ENCODE measurements around the gene PRPF6. TPM values are rescaled to one million over a fixed set of nuclear protein-coding genes. Genes with fewer than 3 reads are reported as not detected.

PRPF6 gene
- total and polyA plus RNA-seq, 2 of the 13 experiments (the other 11 are each of a cell fraction or from before 2014, with no cell fraction given) = 63.7 to 101 TPM

DNA sequence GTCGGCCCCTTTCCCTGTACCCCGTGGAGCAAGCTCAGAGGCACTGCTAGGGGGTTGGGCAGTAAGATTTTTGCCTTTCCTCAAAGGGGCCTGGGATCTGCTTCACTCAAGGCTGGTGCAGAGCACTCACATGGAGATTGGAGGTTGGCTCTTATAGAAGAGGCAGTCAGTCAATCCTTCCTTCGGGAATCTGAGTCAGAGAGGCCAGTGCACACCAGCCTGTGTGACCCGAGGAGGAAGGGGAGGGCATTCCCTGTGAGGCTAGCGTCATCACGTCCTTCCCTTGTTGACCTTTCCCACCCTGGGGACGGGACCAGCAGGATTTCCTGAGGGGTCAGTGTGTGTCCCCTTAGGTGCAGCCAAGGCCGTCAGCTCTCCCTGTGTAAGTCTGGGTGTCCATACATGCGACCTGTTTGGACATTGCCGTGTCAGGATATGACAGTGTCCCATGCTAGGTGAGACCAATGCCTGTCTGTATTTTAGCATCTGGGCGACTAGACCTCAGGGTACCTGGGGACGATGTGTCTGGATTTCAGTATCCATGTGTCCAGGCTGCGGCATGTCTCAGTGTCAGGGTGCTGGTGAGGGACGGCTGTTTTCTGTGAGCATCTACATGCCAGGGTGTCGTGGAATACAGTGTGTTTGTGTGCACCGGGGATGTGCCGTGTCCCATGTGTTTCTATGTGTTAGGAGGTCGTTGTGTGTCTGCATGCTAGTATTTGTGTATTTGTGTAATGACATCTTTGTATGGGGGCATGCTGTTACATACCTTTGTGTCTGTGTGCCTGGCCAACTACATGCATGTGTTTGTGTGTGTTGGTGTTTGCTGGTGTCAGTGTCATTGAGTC is 8.4 kb upstream of the PRPF6 start (continued):
- TF ChIP-seq GABPA (IDR thresholded peaks at IDR 0.05; ENCODE audit: low read depth, low read length) (no peak), GABPA (CRISPR knock-in tag; IDR thresholded peaks at IDR 0.05; ENCODE audit: low read depth) (peak; percentile 62), CENPX (CRISPR knock-in tag; IDR thresholded peaks at IDR 0.05) (no peak), ZNF709 (CRISPR knock-in tag; IDR thresholded peaks at IDR 0.05) (no peak), ZNF251 (CRISPR knock-in tag; IDR thresholded peaks at IDR 0.05) (no peak), JUND (CRISPR knock-in tag; IDR thresholded peaks at IDR 0.05) (peak; percentile 56; the same call in 1 of the 2 replicates), FOXA1 (IDR thresholded peaks at IDR 0.05) (no peak; the same call in 1 of the 2 replicates), FOXA1 (CRISPR knock-in tag; IDR thresholded peaks at IDR 0.05) (peak; percentile 91), ZNF354B (CRISPR knock-in tag; IDR thresholded peaks at IDR 0.05) (no peak), ZMAT3 (CRISPR knock-in tag; conservative IDR thresholded peaks at IDR 0.05) (peak; percentile 26; the same call in 1 of the 2 replicates), FOXA3 (CRISPR knock-in tag; IDR thresholded peaks at IDR 0.05) (peak; percentile 82), SMC3 (IDR thresholded peaks at IDR 0.05; ENCODE audit: low read length) (no peak)
- TF ChIP-seq, protein P1, sequence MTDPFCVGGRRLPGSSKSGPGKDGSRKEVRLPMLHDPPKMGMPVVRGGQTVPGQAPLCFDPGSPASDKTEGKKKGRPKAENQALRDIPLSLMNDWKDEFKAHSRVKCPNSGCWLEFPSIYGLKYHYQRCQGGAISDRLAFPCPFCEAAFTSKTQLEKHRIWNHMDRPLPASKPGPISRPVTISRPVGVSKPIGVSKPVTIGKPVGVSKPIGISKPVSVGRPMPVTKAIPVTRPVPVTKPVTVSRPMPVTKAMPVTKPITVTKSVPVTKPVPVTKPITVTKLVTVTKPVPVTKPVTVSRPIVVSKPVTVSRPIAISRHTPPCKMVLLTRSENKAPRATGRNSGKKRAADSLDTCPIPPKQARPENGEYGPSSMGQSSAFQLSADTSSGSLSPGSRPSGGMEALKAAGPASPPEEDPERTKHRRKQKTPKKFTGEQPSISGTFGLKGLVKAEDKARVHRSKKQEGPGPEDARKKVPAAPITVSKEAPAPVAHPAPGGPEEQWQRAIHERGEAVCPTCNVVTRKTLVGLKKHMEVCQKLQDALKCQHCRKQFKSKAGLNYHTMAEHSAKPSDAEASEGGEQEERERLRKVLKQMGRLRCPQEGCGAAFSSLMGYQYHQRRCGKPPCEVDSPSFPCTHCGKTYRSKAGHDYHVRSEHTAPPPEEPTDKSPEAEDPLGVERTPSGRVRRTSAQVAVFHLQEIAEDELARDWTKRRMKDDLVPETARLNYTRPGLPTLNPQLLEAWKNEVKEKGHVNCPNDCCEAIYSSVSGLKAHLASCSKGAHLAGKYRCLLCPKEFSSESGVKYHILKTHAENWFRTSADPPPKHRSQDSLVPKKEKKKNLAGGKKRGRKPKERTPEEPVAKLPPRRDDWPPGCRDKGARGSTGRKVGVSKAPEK (CRISPR knock-in tag; IDR thresholded peaks at IDR 0.05; ENCODE audit: borderline replicate concordance) = peak; percentile 20; the same call in 1 of the 2 replicates
- TF ChIP-seq, protein P2, sequence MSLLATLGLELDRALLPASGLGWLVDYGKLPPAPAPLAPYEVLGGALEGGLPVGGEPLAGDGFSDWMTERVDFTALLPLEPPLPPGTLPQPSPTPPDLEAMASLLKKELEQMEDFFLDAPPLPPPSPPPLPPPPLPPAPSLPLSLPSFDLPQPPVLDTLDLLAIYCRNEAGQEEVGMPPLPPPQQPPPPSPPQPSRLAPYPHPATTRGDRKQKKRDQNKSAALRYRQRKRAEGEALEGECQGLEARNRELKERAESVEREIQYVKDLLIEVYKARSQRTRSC (CRISPR knock-in tag; IDR thresholded peaks at IDR 0.05; ENCODE audit: low read depth) = no peak
- TF ChIP-seq, protein P3, sequence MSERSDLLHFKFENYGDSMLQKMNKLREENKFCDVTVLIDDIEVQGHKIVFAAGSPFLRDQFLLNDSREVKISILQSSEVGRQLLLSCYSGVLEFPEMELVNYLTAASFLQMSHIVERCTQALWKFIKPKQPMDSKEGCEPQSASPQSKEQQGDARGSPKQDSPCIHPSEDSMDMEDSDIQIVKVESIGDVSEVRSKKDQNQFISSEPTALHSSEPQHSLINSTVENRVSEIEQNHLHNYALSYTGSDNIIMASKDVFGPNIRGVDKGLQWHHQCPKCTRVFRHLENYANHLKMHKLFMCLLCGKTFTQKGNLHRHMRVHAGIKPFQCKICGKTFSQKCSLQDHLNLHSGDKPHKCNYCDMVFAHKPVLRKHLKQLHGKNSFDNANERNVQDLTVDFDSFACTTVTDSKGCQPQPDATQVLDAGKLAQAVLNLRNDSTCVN (CRISPR knock-in tag; IDR thresholded peaks at IDR 0.05; ENCODE audit: borderline replicate concordance) = peak; percentile 33; the same call in 1 of the 2 replicates
- TF ChIP-seq, protein P4, sequence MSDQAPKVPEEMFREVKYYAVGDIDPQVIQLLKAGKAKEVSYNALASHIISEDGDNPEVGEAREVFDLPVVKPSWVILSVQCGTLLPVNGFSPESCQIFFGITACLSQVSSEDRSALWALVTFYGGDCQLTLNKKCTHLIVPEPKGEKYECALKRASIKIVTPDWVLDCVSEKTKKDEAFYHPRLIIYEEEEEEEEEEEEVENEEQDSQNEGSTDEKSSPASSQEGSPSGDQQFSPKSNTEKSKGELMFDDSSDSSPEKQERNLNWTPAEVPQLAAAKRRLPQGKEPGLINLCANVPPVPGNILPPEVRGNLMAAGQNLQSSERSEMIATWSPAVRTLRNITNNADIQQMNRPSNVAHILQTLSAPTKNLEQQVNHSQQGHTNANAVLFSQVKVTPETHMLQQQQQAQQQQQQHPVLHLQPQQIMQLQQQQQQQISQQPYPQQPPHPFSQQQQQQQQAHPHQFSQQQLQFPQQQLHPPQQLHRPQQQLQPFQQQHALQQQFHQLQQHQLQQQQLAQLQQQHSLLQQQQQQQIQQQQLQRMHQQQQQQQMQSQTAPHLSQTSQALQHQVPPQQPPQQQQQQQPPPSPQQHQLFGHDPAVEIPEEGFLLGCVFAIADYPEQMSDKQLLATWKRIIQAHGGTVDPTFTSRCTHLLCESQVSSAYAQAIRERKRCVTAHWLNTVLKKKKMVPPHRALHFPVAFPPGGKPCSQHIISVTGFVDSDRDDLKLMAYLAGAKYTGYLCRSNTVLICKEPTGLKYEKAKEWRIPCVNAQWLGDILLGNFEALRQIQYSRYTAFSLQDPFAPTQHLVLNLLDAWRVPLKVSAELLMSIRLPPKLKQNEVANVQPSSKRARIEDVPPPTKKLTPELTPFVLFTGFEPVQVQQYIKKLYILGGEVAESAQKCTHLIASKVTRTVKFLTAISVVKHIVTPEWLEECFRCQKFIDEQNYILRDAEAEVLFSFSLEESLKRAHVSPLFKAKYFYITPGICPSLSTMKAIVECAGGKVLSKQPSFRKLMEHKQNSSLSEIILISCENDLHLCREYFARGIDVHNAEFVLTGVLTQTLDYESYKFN (CRISPR knock-in tag; conservative IDR thresholded peaks at IDR 0.05) = peak; percentile 32; the same call in 1 of the 2 replicates
- TF ChIP-seq, protein P5, sequence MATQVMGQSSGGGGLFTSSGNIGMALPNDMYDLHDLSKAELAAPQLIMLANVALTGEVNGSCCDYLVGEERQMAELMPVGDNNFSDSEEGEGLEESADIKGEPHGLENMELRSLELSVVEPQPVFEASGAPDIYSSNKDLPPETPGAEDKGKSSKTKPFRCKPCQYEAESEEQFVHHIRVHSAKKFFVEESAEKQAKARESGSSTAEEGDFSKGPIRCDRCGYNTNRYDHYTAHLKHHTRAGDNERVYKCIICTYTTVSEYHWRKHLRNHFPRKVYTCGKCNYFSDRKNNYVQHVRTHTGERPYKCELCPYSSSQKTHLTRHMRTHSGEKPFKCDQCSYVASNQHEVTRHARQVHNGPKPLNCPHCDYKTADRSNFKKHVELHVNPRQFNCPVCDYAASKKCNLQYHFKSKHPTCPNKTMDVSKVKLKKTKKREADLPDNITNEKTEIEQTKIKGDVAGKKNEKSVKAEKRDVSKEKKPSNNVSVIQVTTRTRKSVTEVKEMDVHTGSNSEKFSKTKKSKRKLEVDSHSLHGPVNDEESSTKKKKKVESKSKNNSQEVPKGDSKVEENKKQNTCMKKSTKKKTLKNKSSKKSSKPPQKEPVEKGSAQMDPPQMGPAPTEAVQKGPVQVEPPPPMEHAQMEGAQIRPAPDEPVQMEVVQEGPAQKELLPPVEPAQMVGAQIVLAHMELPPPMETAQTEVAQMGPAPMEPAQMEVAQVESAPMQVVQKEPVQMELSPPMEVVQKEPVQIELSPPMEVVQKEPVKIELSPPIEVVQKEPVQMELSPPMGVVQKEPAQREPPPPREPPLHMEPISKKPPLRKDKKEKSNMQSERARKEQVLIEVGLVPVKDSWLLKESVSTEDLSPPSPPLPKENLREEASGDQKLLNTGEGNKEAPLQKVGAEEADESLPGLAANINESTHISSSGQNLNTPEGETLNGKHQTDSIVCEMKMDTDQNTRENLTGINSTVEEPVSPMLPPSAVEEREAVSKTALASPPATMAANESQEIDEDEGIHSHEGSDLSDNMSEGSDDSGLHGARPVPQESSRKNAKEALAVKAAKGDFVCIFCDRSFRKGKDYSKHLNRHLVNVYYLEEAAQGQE (IDR thresholded peaks at IDR 0.05; ENCODE audit: borderline replicate concordance in 1 of 2, low read depth in 1 of 2, low read length in 2 of 2) = no peak

Measured in HepG2 (cell line).